Occipital lobe (tissue), 2 donors: ENCODE measurements around the gene URM1. TPM values are rescaled to one million over a fixed set of nuclear protein-coding genes. Genes with fewer than 3 reads are reported as not detected.
A peak's percentile ranks its signal among the peaks of the same experiment; 100 is the strongest.

Experiments
- DNase-seq: peaks from one replicate; lab custom pipeline; 2025; lab: John Stamatoyannopoulos, UW
- total RNA-seq: library from RNA; depleted of rRNA; stranded (reverse); fragments of >200 nt; gene quantifications from one replicate; pipeline ENCODE4 v1.2.3, GENCODE V29; 2014

The URM1 gene
- total RNA-seq, 1 donor from 2014 or later = 21.8 TPM

- no peak for DNase-seq
Measured at GRCh38 chr9:128428644-128429512, 57.7 kb downstream of the URM1 start.

- no peak for DNase-seq
Measured at GRCh38 chr9:128429513-128430086, 58.4 kb downstream of the URM1 start.

- DNase-seq = no peak
Measured at GRCh38 chr9:128431207-128431606, 60.0 kb downstream of the URM1 start.

GRCh38 chr9:128434340-128434739, 63.2 kb downstream of the URM1 start:
- no peak for DNase-seq

GRCh38 chr9:128435611-128436010, 64.4 kb downstream of the URM1 start:
- DNase-seq = no peak

GRCh38 chr9:128438343-128439109, 67.4 kb downstream of the URM1 start:
- peak; percentile 59 for DNase-seq

- DNase-seq = no peak
Measured at GRCh38 chr9:128439273-128439672, 68.1 kb downstream of the URM1 start.

Other genes with a start within 250 kb of the URM1 start
- 39.5 TPM for gene PTGES2, start 243.6 kb upstream of the URM1 start, total RNA-seq
- not detected for gene LCN2, start 221.9 kb upstream of the URM1 start, total RNA-seq
- 32.6 TPM for gene BBLN, start 211.1 kb upstream of the URM1 start, total RNA-seq
- gene CIZ1, start 179.8 kb upstream of the URM1 start, total RNA-seq = 11.5 TPM
- gene DNM1, start 168.0 kb upstream of the URM1 start, total RNA-seq = 71.7 TPM
- 45.9 TPM for gene GOLGA2, start 95.4 kb upstream of the URM1 start, total RNA-seq
- 5.5 TPM for gene SWI5, start 95.1 kb upstream of the URM1 start, total RNA-seq
- 24.0 TPM for gene TRUB2, start 48.9 kb upstream of the URM1 start, total RNA-seq
- gene COQ4, start 48.5 kb upstream of the URM1 start, total RNA-seq = 19.5 TPM
- gene SLC27A4, start 30.8 kb upstream of the URM1 start, total RNA-seq = 23.9 TPM
- gene CERCAM, start 49.5 kb downstream of the URM1 start, total RNA-seq = 10.1 TPM
- 14.8 TPM for gene ODF2, start 84.6 kb downstream of the URM1 start, total RNA-seq
- 18.9 TPM for gene GLE1, start 133.3 kb downstream of the URM1 start, total RNA-seq
- gene SPTAN1, start 181.2 kb downstream of the URM1 start, total RNA-seq = 914 TPM